HG02610 (cell line): Measurements from ENCODE around the gene FAM216B.

ENCODE experiments used
- ATAC-seq: cut with Tn5 transposase; IDR thresholded peaks from one replicate; pipeline ENCODE4 v1.9.1; 2021; ENCODE audit warnings: mild to moderate bottlenecking, moderate library complexity; ENCODE audit not compliant: unreplicated experiment

FAM216B gene

GRCh38 chr13:42821437-42821836 lies 40.1 kb downstream of the FAM216B start:
- no peak for ATAC-seq

GRCh38 chr13:42832341-42833096 lies 51.1 kb downstream of the FAM216B start:
- no peak for ATAC-seq

- no peak for ATAC-seq
These were observed 53.6 kb downstream of the FAM216B start for GRCh38 chr13:42834946-42835345.

- ATAC-seq = no peak
These were observed 55.7 kb downstream of the FAM216B start for GRCh38 chr13:42836930-42837690.
